ENCODE measurements around the gene DNAJC1.

DNA sequence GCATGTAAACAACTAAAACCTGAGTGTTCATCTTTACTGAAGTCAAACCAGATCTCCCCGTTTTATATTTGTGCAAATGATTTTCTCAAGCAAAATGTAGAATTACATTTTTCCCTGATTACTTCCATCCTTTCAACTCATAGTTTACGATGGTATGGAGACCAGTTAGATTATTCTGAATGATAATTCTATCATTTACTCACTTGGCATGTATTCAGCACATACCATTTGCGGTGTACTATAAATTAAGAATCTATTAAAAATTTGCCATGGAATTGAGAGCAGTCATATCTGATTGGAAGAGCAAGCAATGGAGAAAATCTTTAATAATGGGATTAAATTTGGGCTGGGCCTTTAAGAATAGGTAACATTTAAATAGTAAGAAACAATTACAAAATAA lies 22.4 kb downstream of the DNAJC1 start:
- TF ChIP-seq CTCF (IDR thresholded peaks at IDR 0.05) (no peak), ZNF396 (CRISPR knock-in tag; IDR thresholded peaks at IDR 0.05; ENCODE audit: borderline replicate concordance) (no peak), ZNF317 (CRISPR knock-in tag; IDR thresholded peaks at IDR 0.05; ENCODE audit: borderline replicate concordance, low read depth) (no peak), PREB (CRISPR knock-in tag; IDR thresholded peaks at IDR 0.05; ENCODE audit: borderline replicate concordance) (no peak), GABPB1 (CRISPR knock-in tag; IDR thresholded peaks at IDR 0.05) (no peak), ESRRA (CRISPR knock-in tag; IDR thresholded peaks at IDR 0.05; ENCODE audit: borderline replicate concordance) (no peak)
- TF ChIP-seq, protein P1, sequence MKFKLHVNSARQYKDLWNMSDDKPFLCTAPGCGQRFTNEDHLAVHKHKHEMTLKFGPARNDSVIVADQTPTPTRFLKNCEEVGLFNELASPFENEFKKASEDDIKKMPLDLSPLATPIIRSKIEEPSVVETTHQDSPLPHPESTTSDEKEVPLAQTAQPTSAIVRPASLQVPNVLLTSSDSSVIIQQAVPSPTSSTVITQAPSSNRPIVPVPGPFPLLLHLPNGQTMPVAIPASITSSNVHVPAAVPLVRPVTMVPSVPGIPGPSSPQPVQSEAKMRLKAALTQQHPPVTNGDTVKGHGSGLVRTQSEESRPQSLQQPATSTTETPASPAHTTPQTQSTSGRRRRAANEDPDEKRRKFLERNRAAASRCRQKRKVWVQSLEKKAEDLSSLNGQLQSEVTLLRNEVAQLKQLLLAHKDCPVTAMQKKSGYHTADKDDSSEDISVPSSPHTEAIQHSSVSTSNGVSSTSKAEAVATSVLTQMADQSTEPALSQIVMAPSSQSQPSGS (CRISPR knock-in tag; IDR thresholded peaks at IDR 0.05; ENCODE audit: borderline replicate concordance, low read depth): no peak
- TF ChIP-seq, protein P2, sequence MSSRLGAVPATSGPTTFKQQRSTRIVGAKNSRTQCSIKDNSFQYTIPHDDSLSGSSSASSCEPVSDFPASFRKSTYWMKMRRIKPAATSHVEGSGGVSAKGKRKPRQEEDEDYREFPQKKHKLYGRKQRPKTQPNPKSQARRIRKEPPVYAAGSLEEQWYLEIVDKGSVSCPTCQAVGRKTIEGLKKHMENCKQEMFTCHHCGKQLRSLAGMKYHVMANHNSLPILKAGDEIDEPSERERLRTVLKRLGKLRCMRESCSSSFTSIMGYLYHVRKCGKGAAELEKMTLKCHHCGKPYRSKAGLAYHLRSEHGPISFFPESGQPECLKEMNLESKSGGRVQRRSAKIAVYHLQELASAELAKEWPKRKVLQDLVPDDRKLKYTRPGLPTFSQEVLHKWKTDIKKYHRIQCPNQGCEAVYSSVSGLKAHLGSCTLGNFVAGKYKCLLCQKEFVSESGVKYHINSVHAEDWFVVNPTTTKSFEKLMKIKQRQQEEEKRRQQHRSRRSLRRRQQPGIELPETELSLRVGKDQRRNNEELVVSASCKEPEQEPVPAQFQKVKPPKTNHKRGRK (CRISPR knock-in tag; IDR thresholded peaks at IDR 0.05; ENCODE audit: borderline replicate concordance): no peak
- TF ChIP-seq, protein P3, sequence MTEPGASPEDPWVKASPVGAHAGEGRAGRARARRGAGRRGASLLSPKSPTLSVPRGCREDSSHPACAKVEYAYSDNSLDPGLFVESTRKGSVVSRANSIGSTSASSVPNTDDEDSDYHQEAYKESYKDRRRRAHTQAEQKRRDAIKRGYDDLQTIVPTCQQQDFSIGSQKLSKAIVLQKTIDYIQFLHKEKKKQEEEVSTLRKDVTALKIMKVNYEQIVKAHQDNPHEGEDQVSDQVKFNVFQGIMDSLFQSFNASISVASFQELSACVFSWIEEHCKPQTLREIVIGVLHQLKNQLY (CRISPR knock-in tag; IDR thresholded peaks at IDR 0.05): no peak

All from WTC11 (cell line).